OCI-LY7 (cell line): ENCODE measurements around the gene SNX9. TPM values are rescaled to one million over a fixed set of nuclear protein-coding genes. Genes with fewer than 3 reads are reported as not detected.

Experiments
- BruUV-seq: library from RNA; stranded (reverse); fragments of 400-500 nt; replicated peaks from 2 replicates; lab custom pipeline; 2021; lab: Mats Ljungman, UMichigan
- CTCF ChIA-PET: fragments of 300-600 bp; sonication (Branson Sonifier 250); formaldehyde crosslinking; loops from one replicate; lab custom pipeline; 2022; ENCODE audit warnings: antibody characterized with exemption; ENCODE audit not compliant: unreplicated experiment; lab: Charles Lee
- POLR2A ChIA-PET: fragments of 300-600 bp; sonication (Branson Sonifier 250); formaldehyde crosslinking; loops from one replicate; lab custom pipeline; 2022; ENCODE audit warnings: antibody characterized with exemption; lab: Charles Lee
- DNase-seq: peaks from one replicate; pipeline ENCODE4 v3.0.0-alpha.2; 2015; ENCODE audit warnings: low spot score
- H2AFZ ChIP-seq: fragments of 200-600 bp; sonication (generic), shearing (Covaris generic); 2 replicates; pipeline ENCODE4 v1.6.1; 2014; ENCODE audit warnings: mild to moderate bottlenecking, antibody characterized with exemption, low read length, moderate library complexity
- H3K27ac ChIP-seq: fragments of 200-600 bp; sonication (generic); 2 replicates; pipeline ENCODE4 v1.5.1; 2014; ENCODE audit warnings: mixed run types, low read depth, mild to moderate bottlenecking, moderate library complexity, low read length, inconsistent platforms; ENCODE audit not compliant: poor library complexity, severe bottlenecking
- H3K36me3 ChIP-seq: fragments of 200-600 bp; sonication (generic); 2 replicates; pipeline ENCODE4 v1.6.1; 2014; ENCODE audit warnings: mild to moderate bottlenecking, antibody characterized with exemption, low read length, moderate library complexity, mixed read lengths; ENCODE audit not compliant: insufficient read depth
- H3K4me1 ChIP-seq: fragments of 200-600 bp; sonication (generic); 2 replicates; pipeline ENCODE4 v1.5.1; 2014; ENCODE audit warnings: mild to moderate bottlenecking, low read length; ENCODE audit not compliant: insufficient read depth, poor library complexity, severe bottlenecking
- H3K4me2 ChIP-seq: fragments of 200-600 bp; sonication (generic); 2 replicates; pipeline ENCODE4 v1.6.1; 2014; ENCODE audit warnings: mild to moderate bottlenecking, low read length
- H3K4me3 ChIP-seq: fragments of 200-600 bp; sonication (generic); 2 replicates; pipeline ENCODE4 v1.5.1; 2014; ENCODE audit warnings: mild to moderate bottlenecking, low read depth, low read length; ENCODE audit not compliant: poor library complexity, severe bottlenecking
- H3K79me2 ChIP-seq: fragments of 200-600 bp; sonication (generic); 2 replicates; pipeline ENCODE4 v1.6.1; 2016; ENCODE audit warnings: low read depth, mild to moderate bottlenecking, low read length, moderate library complexity, mixed read lengths; ENCODE audit not compliant: insufficient read depth
- H3K9me2 ChIP-seq: fragments of 200-600 bp; sonication (generic); 2 replicates; pipeline ENCODE4 v1.6.1; 2016; ENCODE audit warnings: mild to moderate bottlenecking, low read length, mixed read lengths; ENCODE audit not compliant: insufficient read depth
- H3K9me3 ChIP-seq: fragments of 200-600 bp; sonication (generic); 2 replicates; pipeline ENCODE4 v1.6.1; 2014; ENCODE audit warnings: mild to moderate bottlenecking, mixed run types, low read length, mixed read lengths
- H4K20me1 ChIP-seq: fragments of 200-600 bp; sonication (generic); 2 replicates; pipeline ENCODE4 v1.6.1; 2014; ENCODE audit warnings: mild to moderate bottlenecking, antibody characterized with exemption, low read length, moderate library complexity, mixed read lengths; ENCODE audit not compliant: insufficient read depth
- EZH2phosphoT487 ChIP-seq: fragments of 200-600 bp; sonication (generic); IDR thresholded peaks from 2 replicates; pipeline ENCODE4 v1.6.1; 2018; ENCODE audit warnings: low read depth, borderline replicate concordance, mild to moderate bottlenecking, mixed run types, antibody characterized with exemption, low read length, moderate library complexity, mixed read lengths
- intact Hi-C: fragments of 100-400 bp; cut with micrococcal nuclease; formaldehyde crosslinking; loops from one replicate; pipeline ENCODE4 v1.10.0; 2022; ENCODE audit not compliant: unreplicated experiment
- total RNA-seq, 2 experiments: library from RNA; depleted of rRNA in 1 of 2; stranded (reverse); fragments of >200 nt in 1 of 2; shearing (Covaris generic) in 1 of 2; gene quantifications; 2 replicates each; pipeline ENCODE4 v1.2.3, GENCODE V29; 2014 to 2022
- TF ChIP-seq, protein P1 (sequence below): fragments of 200-600 bp; sonication (generic); conservative IDR thresholded peaks from 2 replicates; pipeline ENCODE4 v1.5.1; 2014; ENCODE audit warnings: mild to moderate bottlenecking, antibody characterized with exemption, low read length, moderate library complexity, mixed read lengths

SNX9 gene
- total RNA-seq, 2 experiments from 2014 or later = not detected

DNA sequence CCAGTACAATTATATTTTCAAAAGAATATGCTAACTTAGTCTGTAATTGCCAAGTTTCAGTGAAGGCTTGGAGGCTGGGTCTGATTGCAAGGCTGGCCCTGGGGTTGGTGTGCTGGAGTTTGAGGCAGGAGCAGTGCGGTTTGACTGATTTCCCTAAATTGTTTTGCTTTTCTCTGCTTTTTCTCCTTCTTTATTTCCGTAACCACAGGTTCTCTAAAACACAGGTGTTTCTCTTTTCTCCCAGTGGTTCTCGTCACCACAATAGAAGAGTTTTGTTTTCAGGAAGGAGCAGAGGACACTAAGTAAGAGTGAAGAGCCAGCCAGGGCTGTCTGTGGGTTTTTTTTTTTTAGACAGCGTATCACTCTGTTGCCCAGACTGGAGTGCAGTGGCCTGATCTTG, 8.2 kb upstream of the SNX9 start:
- no peaks in the 10 kb centered on the region for H4K20me1 ChIP-seq
- no TSS peak for BruUV-seq
- no peaks in the 10 kb centered on the region for H3K9me3 ChIP-seq
- no peaks in the 10 kb centered on the region for H3K79me2 ChIP-seq
- DNase-seq = peak; percentile 87
- intact Hi-C loops = loop anchor here (5.0 kb wide), 1 partner anchor 53 kb away; no protein-coding TSS in a partner anchor
- H3K4me2 ChIP-seq = peak overlapping the region; percentile 73
- H3K9me2 ChIP-seq = no peaks in the 10 kb centered on the region
- no peaks in the 10 kb centered on the region; the same call in 1 of the 2 replicates for H3K36me3 ChIP-seq
- CTCF ChIA-PET = no interaction called here
- H2AFZ ChIP-seq = no peak overlapping the region; the same call in 1 of the 2 replicates
- peaks cover 48% of the 10 kb centered on the region for H3K4me1 ChIP-seq
- POLR2A ChIA-PET = interaction anchor here (0.6 to 1.2 kb wide), 4 partner anchors 18 to 362 kb away, joined by 3 to 6 read pairs (median 3); no protein-coding TSS in a partner anchor
- TF ChIP-seq, protein P1, sequence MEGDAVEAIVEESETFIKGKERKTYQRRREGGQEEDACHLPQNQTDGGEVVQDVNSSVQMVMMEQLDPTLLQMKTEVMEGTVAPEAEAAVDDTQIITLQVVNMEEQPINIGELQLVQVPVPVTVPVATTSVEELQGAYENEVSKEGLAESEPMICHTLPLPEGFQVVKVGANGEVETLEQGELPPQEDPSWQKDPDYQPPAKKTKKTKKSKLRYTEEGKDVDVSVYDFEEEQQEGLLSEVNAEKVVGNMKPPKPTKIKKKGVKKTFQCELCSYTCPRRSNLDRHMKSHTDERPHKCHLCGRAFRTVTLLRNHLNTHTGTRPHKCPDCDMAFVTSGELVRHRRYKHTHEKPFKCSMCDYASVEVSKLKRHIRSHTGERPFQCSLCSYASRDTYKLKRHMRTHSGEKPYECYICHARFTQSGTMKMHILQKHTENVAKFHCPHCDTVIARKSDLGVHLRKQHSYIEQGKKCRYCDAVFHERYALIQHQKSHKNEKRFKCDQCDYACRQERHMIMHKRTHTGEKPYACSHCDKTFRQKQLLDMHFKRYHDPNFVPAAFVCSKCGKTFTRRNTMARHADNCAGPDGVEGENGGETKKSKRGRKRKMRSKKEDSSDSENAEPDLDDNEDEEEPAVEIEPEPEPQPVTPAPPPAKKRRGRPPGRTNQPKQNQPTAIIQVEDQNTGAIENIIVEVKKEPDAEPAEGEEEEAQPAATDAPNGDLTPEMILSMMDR = no peak
- no peak for TF ChIP-seq EZH2phosphoT487
- H3K27ac ChIP-seq = peak overlapping the region; percentile 77
- H3K4me3 ChIP-seq = peak overlapping the region; percentile 41

DNA sequence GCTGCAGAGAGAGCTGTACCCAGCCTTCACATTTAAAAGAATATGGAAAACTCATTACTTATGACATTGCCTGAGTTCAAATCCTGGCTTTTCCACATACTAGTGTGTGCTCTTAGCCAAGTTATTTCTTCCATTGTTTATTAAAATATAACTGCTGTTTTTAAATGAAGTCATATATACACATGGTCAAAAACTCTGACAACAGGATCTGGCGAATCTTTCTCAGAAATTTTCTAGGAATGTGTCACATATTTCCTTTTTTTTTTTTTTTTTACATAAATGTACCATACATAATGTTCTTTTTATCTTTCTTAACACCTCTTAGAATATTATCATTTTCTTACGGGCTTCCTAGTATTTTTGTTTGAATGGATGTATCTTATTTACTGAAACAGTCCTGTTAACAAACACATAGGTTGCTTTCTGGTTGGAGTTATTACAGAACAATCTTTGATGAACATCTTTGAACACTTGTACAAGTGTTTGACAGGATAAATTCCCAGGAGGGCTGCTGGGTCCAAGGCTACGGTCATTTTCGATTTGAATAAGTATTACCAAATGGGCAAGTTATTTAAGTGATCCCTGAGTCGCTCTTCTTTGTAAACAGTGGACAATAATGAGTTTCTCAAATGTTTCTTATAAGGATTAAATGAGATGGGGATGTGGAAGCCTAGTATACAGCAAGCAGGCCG, 1.6 kb upstream of the SNX9 start:
- Histone ChIP-seq H3K36me3 (no peaks in the 10 kb centered on the region), H3K9me2 (no peaks in the 10 kb centered on the region), H4K20me1 (no peaks in the 10 kb centered on the region), H3K4me3 (no peak overlapping the region), H3K4me1 (peaks cover 18% of the 10 kb centered on the region), H2AFZ (no peak overlapping the region), H3K27ac (no peak overlapping the region), H3K79me2 (no peaks in the 10 kb centered on the region), H3K4me2 (no peak overlapping the region), H3K9me3 (no peaks in the 10 kb centered on the region)
- CTCF ChIA-PET = no interaction called here
- intact Hi-C loops = no loop called here
- TF ChIP-seq EZH2phosphoT487 = no peak
- TF ChIP-seq, protein P1 = no peak
- no peak for DNase-seq
- POLR2A ChIA-PET = interaction anchor here (1.7 kb wide), 1 partner anchor 17 kb away, joined by 5 read pairs; no protein-coding TSS in a partner anchor
- BruUV-seq = no TSS peak
